M059J (cell line): ENCODE data around the gene KRT31. TPM values are rescaled to one million over a fixed set of nuclear protein-coding genes. Genes with fewer than 3 reads are reported as not detected.
"Not testable (repeated sequence)": the region's sequence is repeated elsewhere in the genome, so short reads cannot be mapped to it uniquely, and the experiment has no call there.

ENCODE experiments used
- DNase-seq: peaks from one replicate; pipeline ENCODE4 v3.0.0-alpha.2; 2012; ENCODE audit warnings: low read depth
- total RNA-seq: library from RNA; depleted of rRNA; stranded (reverse); fragments of >200 nt; shearing (Covaris generic); gene quantifications from 2 replicates; pipeline ENCODE4 v1.2.3, GENCODE V29; 2014; rRNA removed

KRT31 gene
- total RNA-seq = not detected in 2 replicates

- no peak for DNase-seq
Measured at GRCh38 chr17:41396996-41397660, at the start of gene KRT31. Gene KRT31 (minus strand): TSS chr17:41397608. CDS start chr17:41397539, 69 bp downstream.

GRCh38 chr17:41446806-41447205 is 49.4 kb upstream of the KRT31 start:
- DNase-seq = peak; percentile 55

GRCh38 chr17:41444640-41445039 is 47.2 kb upstream of the KRT31 start:
- DNase-seq = no peak

- DNase-seq = no peak
Measured at GRCh38 chr17:41444186-41444585, 46.8 kb upstream of the KRT31 start.

DNA sequence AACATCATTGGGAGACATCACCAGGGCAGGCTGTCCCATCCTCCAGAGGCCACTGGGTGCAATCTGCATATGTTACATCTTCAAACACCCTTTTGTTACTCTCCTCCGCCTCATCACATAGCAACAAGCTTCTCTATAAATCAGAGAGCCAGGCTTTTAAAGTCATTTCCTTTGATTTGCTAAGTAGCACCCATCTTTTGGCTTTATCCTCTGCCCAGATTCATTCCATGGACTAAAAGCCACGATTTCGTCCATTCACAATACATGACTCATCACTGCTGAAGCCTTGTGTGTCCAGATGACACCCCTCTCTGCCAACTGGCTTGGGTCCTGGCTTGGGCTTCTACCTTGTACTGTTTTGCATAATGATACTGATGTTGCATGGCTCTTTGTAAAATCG is 45.3 kb upstream of the KRT31 start:
- DNase-seq = peak; percentile 77

DNA sequence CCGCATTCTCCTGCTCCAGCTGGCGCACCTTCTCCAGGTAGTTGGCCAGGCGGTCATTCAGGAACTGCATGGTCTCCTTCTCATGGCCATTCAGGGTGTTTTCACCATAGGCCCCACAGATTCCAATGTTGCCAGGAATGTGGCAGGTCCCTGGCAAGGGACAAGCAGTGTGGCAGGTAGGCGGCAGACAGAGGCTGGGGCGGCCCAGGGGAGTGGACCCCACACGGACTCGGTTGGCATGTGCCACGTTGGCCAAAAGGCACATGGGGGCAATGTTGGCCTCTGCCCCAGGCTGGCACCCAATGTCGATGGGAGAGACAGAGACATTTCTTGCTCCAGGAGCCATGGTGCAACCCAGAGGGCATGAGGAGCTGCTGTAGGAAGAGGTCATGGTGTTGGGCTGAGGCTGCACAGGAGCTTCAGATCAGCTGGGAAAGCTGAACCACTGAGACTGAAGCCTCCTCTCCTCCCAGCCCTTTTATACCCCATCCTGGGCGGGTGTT is 43.2 kb upstream of the KRT31 start, which contains the start of gene KRT38:
TSS of gene KRT38 (minus strand) at position 453 of the 503 bp plus-strand sequence. CDS start at position 391, 62 bp downstream.
- DNase-seq = no peak

DNA sequence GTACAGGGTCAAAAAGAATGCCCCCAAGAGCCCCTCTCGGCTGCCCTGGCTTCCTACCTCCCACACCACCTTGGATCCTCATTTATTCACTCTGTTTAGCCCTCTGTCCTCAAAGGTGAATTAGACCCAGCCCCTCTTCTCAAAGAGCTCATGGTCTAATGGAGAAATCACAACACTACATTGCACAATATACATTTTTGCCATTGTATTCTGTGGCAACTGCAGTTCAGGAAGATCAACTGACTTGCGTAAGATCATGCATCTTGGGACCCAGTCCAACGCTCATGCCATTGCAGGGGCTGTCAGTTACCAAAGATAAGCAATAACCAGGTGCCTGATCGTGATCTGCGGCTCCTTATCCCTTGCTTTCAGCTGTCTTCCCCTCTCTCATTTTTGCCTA is 42.0 kb upstream of the KRT31 start:
- no peak for DNase-seq

- DNase-seq = peak; percentile 16
Measured at GRCh38 chr17:41437769-41438168, 40.4 kb upstream of the KRT31 start.

GRCh38 chr17:41437254-41437653 is 39.8 kb upstream of the KRT31 start:
- DNase-seq = no peak

DNA sequence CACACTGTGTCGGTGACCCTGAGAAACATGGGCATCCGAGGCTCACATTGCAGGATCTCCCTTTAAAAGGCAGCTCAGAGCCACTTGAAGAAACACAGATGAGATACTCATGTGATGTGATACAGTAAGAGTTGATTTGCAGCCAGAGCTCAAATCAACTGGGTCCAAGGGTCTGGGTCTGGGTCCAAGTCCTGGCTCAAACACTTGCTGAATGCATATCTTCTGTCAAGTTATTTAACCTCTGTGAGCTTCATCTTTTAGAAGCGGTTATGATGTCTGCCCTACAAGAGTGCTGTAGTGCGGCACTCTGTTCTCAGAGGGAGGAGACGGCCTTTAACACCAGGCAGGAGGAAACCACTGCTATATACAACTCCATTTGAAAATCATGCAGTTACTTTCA is 37.0 kb upstream of the KRT31 start:
- DNase-seq = no peak

DNA sequence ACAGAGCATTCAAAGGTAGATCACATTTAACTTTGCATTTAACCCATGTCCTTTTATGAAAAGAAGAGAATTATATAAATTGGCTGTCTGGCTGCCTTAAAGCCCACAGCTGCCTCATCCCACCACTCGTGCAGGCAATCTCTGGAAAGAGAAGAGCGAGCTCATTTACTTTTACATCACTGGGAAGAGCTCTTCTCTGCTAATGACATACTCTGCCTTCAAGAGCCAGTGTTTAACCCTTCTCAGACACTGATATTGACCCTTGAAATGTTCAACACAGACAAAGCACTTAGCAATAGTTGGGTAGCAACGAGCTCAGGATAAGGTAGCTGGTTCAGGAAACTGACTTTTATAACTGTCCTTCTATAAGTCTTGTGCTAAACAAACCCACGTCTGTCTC is 36.6 kb upstream of the KRT31 start:
- no peak for DNase-seq

DNA sequence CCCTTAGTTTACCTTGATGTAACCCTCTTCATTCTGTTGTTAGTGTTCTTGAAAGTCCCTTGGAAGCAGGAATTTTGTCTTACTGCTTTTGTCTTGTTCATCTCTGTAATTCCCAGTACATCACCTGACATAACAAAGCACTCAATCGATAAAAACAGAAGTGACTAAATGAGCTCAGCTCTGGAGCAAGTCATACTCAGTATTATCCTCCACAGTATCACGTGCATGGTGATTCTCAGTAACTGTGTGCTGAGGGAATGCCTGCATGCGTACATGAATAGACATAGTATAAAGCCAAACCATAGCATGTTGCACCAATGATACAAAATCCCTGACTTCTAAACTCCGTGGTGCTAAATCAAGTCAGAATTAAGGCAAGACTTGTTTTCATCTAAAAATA is 36.2 kb upstream of the KRT31 start:
- DNase-seq = no peak

GRCh38 chr17:41430376-41430775 is 33.0 kb upstream of the KRT31 start:
- not testable (repeated sequence) for DNase-seq

GRCh38 chr17:41429667-41430066 is 32.3 kb upstream of the KRT31 start:
- no peak for DNase-seq

- DNase-seq = peak; percentile 66
Measured at GRCh38 chr17:41428591-41429291, 31.3 kb upstream of the KRT31 start.

DNA sequence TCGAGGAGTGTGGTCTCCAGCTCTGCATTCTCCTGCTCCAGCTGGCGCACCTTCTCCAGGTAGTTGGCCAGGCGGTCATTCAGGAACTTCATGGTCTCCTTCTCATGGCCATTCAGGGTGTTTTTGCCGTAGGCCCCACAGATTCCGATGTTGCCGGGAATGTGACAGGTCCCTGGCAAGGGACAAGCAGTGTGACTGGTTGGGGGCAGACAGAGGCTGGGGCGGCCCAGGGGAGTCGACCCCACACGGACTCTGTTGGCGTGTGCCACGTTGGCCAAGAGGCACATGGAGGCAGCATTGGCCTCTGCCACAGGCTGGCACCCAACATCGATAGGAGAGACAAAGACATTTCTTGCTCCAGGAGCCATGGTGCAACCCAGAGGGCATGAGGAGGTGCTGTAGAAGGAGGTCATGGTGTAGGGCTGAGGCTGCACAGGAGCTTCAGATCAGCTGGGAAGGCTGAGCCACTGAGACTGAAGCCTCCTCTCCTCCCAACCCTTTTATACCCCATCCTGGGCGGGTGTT is 26.8 kb upstream of the KRT31 start, which contains the start of gene KRT37:
TSS of gene KRT37 (minus strand) at position 475 of the 525 bp plus-strand sequence. CDS start at position 413, 62 bp downstream.
- DNase-seq = no peak

GRCh38 chr17:41422586-41422985 is 25.2 kb upstream of the KRT31 start:
- DNase-seq = not testable (repeated sequence)

GRCh38 chr17:41421617-41422016 is 24.2 kb upstream of the KRT31 start:
- DNase-seq = no peak

DNA sequence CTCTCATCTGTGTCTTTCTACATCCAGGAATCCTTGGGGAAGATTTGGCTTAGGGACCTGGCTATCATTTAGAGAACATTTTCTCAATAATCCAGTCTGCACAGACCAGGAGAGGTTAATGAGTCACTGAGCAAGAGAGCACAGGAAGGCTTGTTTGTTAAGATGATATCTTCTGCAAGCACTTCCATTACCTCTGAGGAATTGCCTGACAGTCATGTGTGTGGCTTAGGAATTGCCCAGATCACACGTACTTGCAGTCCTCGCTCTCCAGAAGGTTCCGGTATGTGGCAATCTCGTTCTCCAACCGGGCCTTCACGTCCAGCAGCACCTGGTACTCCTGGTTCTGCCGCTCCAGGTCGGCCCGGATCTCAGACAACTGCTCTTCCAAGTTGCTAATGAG is 23.7 kb upstream of the KRT31 start:
- DNase-seq = peak; percentile 85

GRCh38 chr17:41420134-41420533 is 22.7 kb upstream of the KRT31 start:
- DNase-seq = peak; percentile 66

- DNase-seq = no peak
Measured at GRCh38 chr17:41419716-41420115, 22.3 kb upstream of the KRT31 start.

DNA sequence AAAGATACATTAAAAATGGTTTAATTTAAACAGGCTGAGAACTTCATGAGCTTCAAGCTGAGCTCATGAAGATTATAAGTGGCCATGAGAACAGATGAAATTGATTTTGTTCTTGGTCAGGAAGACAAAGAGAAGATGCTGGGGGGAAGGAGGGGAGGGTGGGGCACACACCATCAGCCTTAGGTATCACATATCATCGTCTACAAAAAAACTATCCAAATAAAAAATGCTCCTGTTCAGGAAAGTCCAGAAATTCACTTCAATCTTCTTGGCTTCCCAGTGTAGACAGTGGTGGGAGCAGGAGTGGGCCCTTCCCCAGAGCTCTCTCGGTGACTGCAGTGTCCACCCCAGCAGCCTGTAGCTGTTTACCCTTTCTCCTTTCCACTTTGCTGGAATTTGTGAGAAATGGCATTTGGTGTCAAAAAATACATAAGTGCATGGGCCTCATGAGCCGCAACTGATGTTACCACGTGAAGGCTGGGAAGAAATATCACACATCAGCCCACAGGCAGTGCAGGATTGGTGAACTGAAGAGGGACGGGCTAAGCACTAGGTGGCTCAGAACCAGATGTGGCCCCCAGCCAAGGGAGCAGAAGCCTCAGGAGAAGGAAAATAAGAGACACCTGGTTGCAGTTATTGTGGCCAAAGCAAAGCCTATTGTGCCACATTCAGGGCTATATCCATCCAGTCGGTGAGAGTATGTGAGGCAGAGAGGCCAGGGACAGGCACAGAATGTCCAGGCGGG is 20.9 kb upstream of the KRT31 start:
- DNase-seq = no peak
